CD4-positive, alpha-beta memory T cell (primary cell): ENCODE measurements around the gene HSPA4L. TPM values are rescaled to one million over a fixed set of nuclear protein-coding genes. Genes with fewer than 3 reads are reported as not detected.

Source experiments
- CTCF ChIA-PET: fragments of 350-600 bp; sonication (Branson Sonifier 250); formaldehyde crosslinking; loops from one replicate; lab custom pipeline; 2021; ENCODE audit warnings: inconsistent platforms; ENCODE audit not compliant: partially characterized antibody; lab: Charles Lee
- POLR2A ChIA-PET: fragments of 350-600 bp; sonication (Branson Sonifier 250); formaldehyde crosslinking; loops from one replicate; lab custom pipeline; 2021; ENCODE audit not compliant: partially characterized antibody; lab: Charles Lee
- DNase-seq, 5 donors: peaks; one replicate each; pipeline versions ENCODE4 v3.0.0 to v3.0.0-alpha.2; 2020 to 2022; ENCODE audit warnings: mixed read lengths in 1 of 5
- H3K27ac ChIP-seq: one replicate; pipeline ENCODE4 v1.7.0; 2013; ENCODE audit warnings: low read depth, low read length
- H3K27me3 ChIP-seq: 2 replicates; pipeline ENCODE4 v1.7.0; 2013; ENCODE audit warnings: mild to moderate bottlenecking, low read length, moderate library complexity; ENCODE audit not compliant: insufficient read depth
- H3K36me3 ChIP-seq: 2 replicates; pipeline ENCODE4 v1.7.0; 2013; ENCODE audit warnings: mild to moderate bottlenecking, low read length, moderate library complexity; ENCODE audit not compliant: insufficient read depth
- H3K4me1 ChIP-seq: 2 replicates; pipeline ENCODE4 v1.7.0; 2013; ENCODE audit warnings: mild to moderate bottlenecking, low read length, moderate library complexity; ENCODE audit not compliant: insufficient read depth
- H3K4me3 ChIP-seq, 2 donors: one replicate each; pipeline ENCODE4 v1.7.0; 2013; ENCODE audit warnings: low read length in 2 of 2, mild to moderate bottlenecking in 1 of 2
- H3K9me3 ChIP-seq, 2 donors: one replicate each; pipeline ENCODE4 v1.7.0; 2013; ENCODE audit warnings: low read length in 2 of 2, control low read depth in 1 of 2; ENCODE audit not compliant: control insufficient read depth in 1 of 2
- H3K27ac Mint-ChIP-seq, 7 donors: one replicate each; pipeline ENCODE4 v1.8.0; 2020 to 2021; ENCODE audit warnings: mixed read lengths in 7 of 7, mild to moderate bottlenecking in 6 of 7, inconsistent platforms in 3 of 7, moderate library complexity in 3 of 7
- H3K27me3 Mint-ChIP-seq, 2 donors: one replicate each; pipeline ENCODE4 v1.8.0; 2020 to 2021; ENCODE audit warnings: mixed read lengths in 2 of 2
- H3K36me3 Mint-ChIP-seq, 2 donors: one replicate each; pipeline ENCODE4 v1.8.0; 2020 to 2021; ENCODE audit warnings: mixed read lengths in 2 of 2, inconsistent platforms in 1 of 2, mild to moderate bottlenecking in 1 of 2
- H3K4me1 Mint-ChIP-seq, 4 donors: one replicate each; pipeline ENCODE4 v1.8.0; 2020 to 2021; ENCODE audit warnings: mixed read lengths in 4 of 4, mild to moderate bottlenecking in 1 of 4
- H3K4me3 Mint-ChIP-seq, 8 donors: one replicate each; pipeline ENCODE4 v1.8.0; 2020 to 2021; ENCODE audit warnings: mixed read lengths in 8 of 8, mild to moderate bottlenecking in 7 of 8, moderate library complexity in 6 of 8, inconsistent platforms in 3 of 8
- H3K9me3 Mint-ChIP-seq, 8 donors: one replicate each; pipeline ENCODE4 v1.8.0; 2020 to 2021; ENCODE audit warnings: mixed read lengths in 8 of 8, mild to moderate bottlenecking in 5 of 8, inconsistent platforms in 3 of 8, moderate library complexity in 1 of 8
- intact Hi-C: fragments of 100-400 bp; cut with micrococcal nuclease; formaldehyde crosslinking; loops from one replicate; pipeline ENCODE4 v1.15.1; 2023
- polyA plus RNA-seq, 2 donors: library from polyadenylated mRNA; unstranded; fragments of 300-500 nt; fragmentation: Illumina TruSeq; gene quantifications; one replicate each; pipeline ENCODE4 v1.2.3, GENCODE V29; 2021
- total RNA-seq, 2 experiments: library from RNA; stranded (reverse); gene quantifications; one replicate each; pipeline ENCODE4 v1.2.3, GENCODE V29; 2021

The HSPA4L gene
- total and polyA plus RNA-seq, 4 experiments from 2014 or later = not detected

DNA sequence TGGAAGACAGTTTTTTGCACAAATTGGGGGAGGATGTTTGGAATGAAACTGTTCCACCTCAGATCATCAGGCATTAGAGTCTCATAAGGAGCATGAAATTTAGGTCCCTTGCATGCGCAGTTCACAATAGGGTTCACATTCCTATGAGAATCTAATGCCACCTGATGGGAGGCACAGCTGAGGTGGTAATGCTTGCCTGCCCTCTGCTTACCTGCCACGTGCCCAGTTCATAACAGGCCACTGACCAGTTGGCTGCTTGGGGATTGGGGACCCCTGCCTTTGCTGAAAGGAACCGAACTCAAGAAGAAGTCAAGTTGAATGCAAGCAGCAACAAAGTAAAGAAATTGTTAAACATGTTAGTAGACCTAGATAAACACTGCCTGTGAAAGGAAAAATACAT, 4.6 kb upstream of the HSPA4L start:
- H3K4me1 Mint-ChIP-seq = peaks cover 5 to 13% (median 9%) of the 10 kb centered on the region in 4 donors
- no peak overlapping the region for H3K4me3 ChIP-seq
- H3K9me3 ChIP-seq = no peaks in the 10 kb centered on the region
- H3K36me3 ChIP-seq = no peaks in the 10 kb centered on the region
- peaks cover 35 to 48% of the 10 kb centered on the region in 2 donors for H3K27me3 Mint-ChIP-seq
- H3K27ac ChIP-seq = no peak overlapping the region
- peaks cover 0 to 2% (median 0%) of the 10 kb centered on the region in 8 donors for H3K9me3 Mint-ChIP-seq
- no peak overlapping the region for H3K4me3 Mint-ChIP-seq
- ChIA-PET CTCF (no interaction called here), POLR2A (no interaction called here)
- H3K4me1 ChIP-seq = peaks cover 3% of the 10 kb centered on the region
- H3K36me3 Mint-ChIP-seq = no peaks in the 10 kb centered on the region
- H3K27ac Mint-ChIP-seq = no peak overlapping the region
- peaks cover 11% of the 10 kb centered on the region for H3K27me3 ChIP-seq
- no peak for DNase-seq
- intact Hi-C loops = no loop called here

DNA sequence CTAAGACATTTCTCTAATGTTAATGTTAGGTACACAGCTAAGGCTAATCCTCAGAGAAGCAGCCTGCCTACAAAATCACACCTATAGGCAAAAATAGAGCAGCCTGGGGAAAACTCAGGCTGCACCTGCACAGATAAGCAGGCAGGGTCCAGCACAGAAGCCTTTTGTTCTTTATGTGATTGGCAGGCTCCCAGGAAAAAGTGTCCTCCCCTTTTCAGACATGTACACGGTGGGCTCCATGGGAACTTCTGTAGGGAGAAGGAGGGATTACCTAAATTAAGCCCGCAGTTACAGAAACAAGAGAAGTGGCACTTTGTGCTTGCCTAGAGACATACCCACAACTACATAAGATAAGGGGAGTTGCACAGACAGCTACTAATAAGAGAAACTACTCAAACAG, 4.0 kb upstream of the HSPA4L start:
- CTCF ChIA-PET = no interaction called here
- Mint-ChIP-seq H3K9me3 (peaks cover 0 to 2% (median 0%) of the 10 kb centered on the region in 8 donors), H3K4me3 (no peak overlapping the region), H3K36me3 (no peaks in the 10 kb centered on the region), H3K27ac (no peak overlapping the region), H3K4me1 (peaks cover 7 to 20% (median 14%) of the 10 kb centered on the region in 4 donors), H3K27me3 (peaks cover 39 to 54% of the 10 kb centered on the region in 2 donors)
- POLR2A ChIA-PET = no interaction called here
- no peak overlapping the region for H3K4me3 ChIP-seq
- H3K27me3 ChIP-seq = peaks cover 12% of the 10 kb centered on the region
- H3K27ac ChIP-seq = no peak overlapping the region
- intact Hi-C loops = no loop called here
- H3K9me3 ChIP-seq = no peaks in the 10 kb centered on the region
- peaks cover 9% of the 10 kb centered on the region for H3K4me1 ChIP-seq
- H3K36me3 ChIP-seq = no peaks in the 10 kb centered on the region
- no peak for DNase-seq

DNA sequence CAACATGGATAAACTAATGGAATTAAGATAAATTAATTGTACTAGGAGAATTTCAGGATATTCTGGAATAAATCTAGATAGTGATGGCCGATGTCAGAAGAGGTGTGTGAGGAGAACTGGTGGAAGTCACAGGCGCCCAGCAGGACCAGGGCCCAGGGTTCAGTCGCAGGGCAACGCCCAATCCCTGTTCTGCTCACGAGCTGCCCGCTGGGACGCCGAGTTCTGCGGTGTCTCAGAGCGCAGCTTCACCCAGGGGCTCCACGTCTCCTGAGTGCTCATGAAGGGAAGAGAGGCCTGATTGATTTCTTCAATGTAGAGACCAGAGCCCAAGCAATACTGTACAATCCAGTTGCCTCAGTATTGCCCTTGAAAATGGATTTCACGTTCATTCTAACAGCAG, 1.5 kb upstream of the HSPA4L start:
- peaks cover 46 to 58% of the 10 kb centered on the region in 2 donors for H3K27me3 Mint-ChIP-seq
- H3K4me3 ChIP-seq = no peak overlapping the region
- H3K4me3 Mint-ChIP-seq = peak overlapping the region in 7 of 8 donors; percentile 29 to 84 (median 71)
- CTCF ChIA-PET = no interaction called here
- intact Hi-C loops = loop anchor here (5.0 kb wide), 1 partner anchor 187 kb away; the partner anchor contains the start of genes ABHD18 and MFSD8
- H3K36me3 ChIP-seq = no peaks in the 10 kb centered on the region
- no peaks in the 10 kb centered on the region for H3K36me3 Mint-ChIP-seq
- peaks cover 11% of the 10 kb centered on the region for H3K4me1 ChIP-seq
- no peak overlapping the region for H3K27ac ChIP-seq
- POLR2A ChIA-PET = no interaction called here
- DNase-seq = no peak
- H3K9me3 Mint-ChIP-seq = peaks cover 0 to 2% (median 0%) of the 10 kb centered on the region in 8 donors
- H3K27me3 ChIP-seq = peaks cover 16% of the 10 kb centered on the region
- peaks cover 10 to 24% (median 17%) of the 10 kb centered on the region in 4 donors for H3K4me1 Mint-ChIP-seq
- H3K27ac Mint-ChIP-seq = no peak overlapping the region
- no peaks in the 10 kb centered on the region for H3K9me3 ChIP-seq

DNA sequence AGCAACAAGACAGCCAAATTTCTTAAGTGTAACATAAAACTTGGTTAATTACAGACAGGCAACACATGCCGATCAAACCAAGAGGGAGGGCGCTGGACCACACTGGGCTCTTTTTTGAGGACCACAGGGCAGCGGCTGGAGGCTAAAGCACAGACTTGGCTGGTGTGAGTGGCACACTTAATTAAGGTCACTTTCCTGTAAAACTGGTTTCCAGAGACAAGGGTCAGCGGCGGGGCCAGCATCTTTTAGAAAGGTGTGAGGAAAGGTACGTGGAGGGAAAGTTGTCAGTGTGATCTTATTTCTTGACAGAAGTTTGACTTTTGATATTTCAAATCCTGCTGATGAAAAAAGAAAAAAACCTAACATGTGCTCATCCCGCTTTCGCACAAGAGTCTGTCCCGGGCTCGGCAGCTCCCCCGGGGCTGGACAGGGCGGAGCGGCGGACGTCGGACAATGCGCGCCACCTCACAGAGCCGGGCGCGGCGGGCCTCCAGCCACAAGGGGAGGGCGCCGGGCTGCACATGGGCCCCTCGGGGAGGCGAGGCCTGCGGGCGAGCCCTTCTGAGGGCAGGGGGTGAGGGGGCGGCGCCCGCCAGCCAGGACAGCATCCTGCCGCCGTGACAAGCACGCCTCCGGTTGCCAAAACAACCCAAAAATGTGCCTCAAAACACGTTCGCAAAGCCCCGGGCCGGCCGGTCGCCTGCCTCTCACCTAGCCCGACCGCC, 660 bp upstream of the HSPA4L start:
- ChIA-PET CTCF (no interaction called here), POLR2A (no interaction called here)
- no peaks in the 10 kb centered on the region for H3K9me3 ChIP-seq
- H3K27me3 ChIP-seq = peaks cover 16% of the 10 kb centered on the region
- peak in 3 of 5 donors; percentile 6 to 8 (median 8) for DNase-seq
- H3K4me1 Mint-ChIP-seq = peaks cover 10 to 24% (median 17%) of the 10 kb centered on the region in 4 donors
- no peaks in the 10 kb centered on the region for H3K36me3 Mint-ChIP-seq
- H3K27ac ChIP-seq = no peak overlapping the region
- H3K9me3 Mint-ChIP-seq = peaks cover 0 to 2% (median 0%) of the 10 kb centered on the region in 8 donors
- no peaks in the 10 kb centered on the region for H3K36me3 ChIP-seq
- intact Hi-C loops = loop anchor here (5.0 kb wide), 1 partner anchor 186 kb away; the partner anchor contains the start of genes ABHD18 and MFSD8
- H3K4me3 Mint-ChIP-seq = peak overlapping the region; percentile 71 to 96 (median 87)
- H3K4me3 ChIP-seq = peak overlapping the region in 1 of 2 donors; percentile 57
- H3K27me3 Mint-ChIP-seq = peaks cover 42 to 55% of the 10 kb centered on the region in 2 donors
- H3K27ac Mint-ChIP-seq = peak overlapping the region in 2 of 7 donors; percentile 29 to 66
- peaks cover 11% of the 10 kb centered on the region for H3K4me1 ChIP-seq

DNA sequence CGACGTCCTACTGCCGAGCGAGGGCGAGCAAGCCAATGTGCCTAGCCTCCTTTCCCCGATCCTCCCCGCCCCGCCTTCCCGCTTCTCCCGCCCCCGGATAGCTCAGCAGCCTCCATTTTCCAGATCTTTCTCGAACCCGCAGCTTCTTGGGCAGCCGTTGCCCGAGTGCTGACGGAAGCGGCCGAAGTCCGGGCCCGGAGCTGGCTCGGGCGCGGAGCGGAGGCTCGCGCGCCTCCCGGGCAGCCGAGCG, 172 bp upstream of the HSPA4L start:
- Histone ChIP-seq H3K36me3 (no peaks in the 10 kb centered on the region), H3K4me3 (peak overlapping the region; percentile 57 to 81), H3K4me1 (peaks cover 11% of the 10 kb centered on the region), H3K27ac (no peak overlapping the region), H3K27me3 (peaks cover 16% of the 10 kb centered on the region), H3K9me3 (no peaks in the 10 kb centered on the region)
- ChIA-PET POLR2A (no interaction called here), CTCF (no interaction called here)
- peaks cover 10 to 24% (median 17%) of the 10 kb centered on the region in 4 donors for H3K4me1 Mint-ChIP-seq
- no peak for DNase-seq
- H3K27me3 Mint-ChIP-seq = peaks cover 40 to 55% of the 10 kb centered on the region in 2 donors
- no peaks in the 10 kb centered on the region for H3K36me3 Mint-ChIP-seq
- H3K4me3 Mint-ChIP-seq = peak overlapping the region; percentile 49 to 96 (median 90)
- H3K9me3 Mint-ChIP-seq = peaks cover 0 to 2% (median 0%) of the 10 kb centered on the region in 8 donors
- H3K27ac Mint-ChIP-seq = no peak overlapping the region
- intact Hi-C loops = loop anchor here (5.0 kb wide), 1 partner anchor 185 kb away; the partner anchor contains the start of genes ABHD18 and MFSD8

DNA sequence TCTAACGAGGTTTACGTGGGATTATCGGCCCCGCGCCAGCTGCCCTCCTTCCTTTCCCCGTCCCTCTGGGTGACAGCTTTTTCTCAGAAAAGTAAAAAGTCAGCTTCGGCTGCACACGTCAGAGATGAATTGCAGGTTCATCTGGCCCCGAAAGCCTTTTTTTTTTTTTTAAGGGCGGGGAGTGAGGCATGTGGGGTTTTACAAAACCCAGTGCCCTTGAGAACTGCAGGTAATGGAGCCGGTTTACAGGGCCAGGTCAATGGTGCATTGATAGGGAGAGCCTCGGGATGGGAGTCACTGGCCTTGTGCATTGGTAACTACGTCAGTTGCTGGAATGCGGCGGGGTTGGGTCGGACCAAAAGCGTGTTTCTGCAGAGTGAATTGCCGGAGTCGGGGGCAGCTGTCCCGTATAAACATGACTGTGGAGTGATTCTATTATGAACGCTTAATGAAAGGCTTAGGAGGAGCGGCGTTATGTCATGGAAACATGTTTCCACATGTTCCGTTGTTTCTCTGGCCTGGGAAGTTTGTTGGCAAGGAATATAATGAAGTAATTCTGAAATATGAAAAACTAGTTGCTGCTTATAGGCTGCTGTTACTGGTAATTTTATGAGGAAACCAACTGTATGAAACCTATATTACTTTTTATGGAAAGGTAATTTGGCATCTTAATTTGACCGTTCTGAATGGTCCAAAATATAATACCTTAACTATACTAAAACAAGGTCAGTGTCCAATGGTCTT, 1.1 kb downstream of the HSPA4L start:
- no peaks in the 10 kb centered on the region for H3K9me3 ChIP-seq
- Mint-ChIP-seq H3K9me3 (peaks cover 0 to 2% (median 0%) of the 10 kb centered on the region in 8 donors), H3K27me3 (peaks cover 36 to 44% of the 10 kb centered on the region in 2 donors), H3K4me3 (peak overlapping the region; percentile 88 to 96 (median 92)), H3K27ac (peak overlapping the region in 2 of 7 donors; percentile 19 to 48), H3K4me1 (peaks cover 10 to 24% (median 17%) of the 10 kb centered on the region in 4 donors), H3K36me3 (no peaks in the 10 kb centered on the region)
- H3K27ac ChIP-seq = no peak overlapping the region
- peak in 3 of 5 donors; percentile 13 to 40 (median 14) for DNase-seq
- CTCF ChIA-PET = no interaction called here
- no peaks in the 10 kb centered on the region for H3K36me3 ChIP-seq
- H3K27me3 ChIP-seq = peaks cover 16% of the 10 kb centered on the region
- POLR2A ChIA-PET = no interaction called here
- intact Hi-C loops = loop anchor here (5.0 kb wide), 1 partner anchor 184 kb away; the partner anchor contains the start of genes ABHD18 and MFSD8
- H3K4me1 ChIP-seq = peaks cover 11% of the 10 kb centered on the region
- H3K4me3 ChIP-seq = peak overlapping the region; percentile 57 to 81
